H1 (cell line): ENCODE results near the gene DENND1A. TPM values are rescaled to one million over a fixed set of nuclear protein-coding genes. Genes with fewer than 3 reads are reported as not detected.

ENCODE experiments used
- CTCF ChIA-PET: fragments of 300-600 bp; sonication (Branson Sonifier 250); formaldehyde crosslinking; loops from one replicate; lab custom pipeline; 2021; ENCODE audit not compliant: partially characterized antibody; lab: Charles Lee
- POLR2A ChIA-PET: fragments of 300-600 bp; sonication (Branson Sonifier 250); formaldehyde crosslinking; loops from one replicate; lab custom pipeline; 2021; ENCODE audit warnings: inconsistent platforms; ENCODE audit not compliant: partially characterized antibody; lab: Charles Lee
- DNase-seq, 2 experiments: peaks; one replicate each; pipeline versions ENCODE4 v3.0.0 to v3.0.0-alpha.2; 2010 to 2022; ENCODE audit warnings: low spot score in 2 of 2, low read depth in 1 of 2, mixed read lengths in 1 of 2
- FAIRE-seq: peaks from 2 replicates; lab custom pipeline; 2011; peaks lifted over from hg19 to GRCh38; lab: Jason Lieb, UNC
- H2AFZ ChIP-seq: 2 replicates; pipeline ENCODE4 v1.8.1; 2012; ENCODE audit warnings: low read length, inconsistent platforms
- H2AK5ac ChIP-seq: 2 replicates; pipeline ENCODE4 v1.6.1; 2013; ENCODE audit warnings: low read depth, low read length
- H2BK120ac ChIP-seq: replicated peaks from 2 replicates; pipeline ENCODE3; 2013; ENCODE audit warnings: low read depth, low read length, inconsistent platforms
- H2BK12ac ChIP-seq: 2 replicates; pipeline ENCODE4 v1.6.1; 2013; ENCODE audit warnings: low read depth, low read length
- H2BK15ac ChIP-seq: 2 replicates; pipeline ENCODE4 v1.6.1; 2013; ENCODE audit warnings: low read length
- H2BK20ac ChIP-seq: 2 replicates; pipeline ENCODE4 v1.6.1; 2013; ENCODE audit warnings: low read length
- H2BK5ac ChIP-seq: 2 replicates; pipeline ENCODE4 v1.6.1; 2013; ENCODE audit warnings: low read depth, low read length
- H3K14ac ChIP-seq: 2 replicates; pipeline ENCODE4 v1.6.1; 2013; ENCODE audit warnings: inconsistent platforms; ENCODE audit not compliant: insufficient read length
- H3K18ac ChIP-seq: 2 replicates; pipeline ENCODE4 v1.6.1; 2013; ENCODE audit warnings: low read length; ENCODE audit errors: extremely low read depth
- H3K23ac ChIP-seq: 2 replicates; pipeline ENCODE4 v1.6.1; 2013; ENCODE audit warnings: inconsistent platforms; ENCODE audit not compliant: insufficient read length
- H3K23me2 ChIP-seq: 2 replicates; pipeline ENCODE4 v1.6.1; 2013; ENCODE audit warnings: low read depth, low read length
- H3K27ac ChIP-seq: 2 replicates; pipeline ENCODE4 v1.6.1; 2011; ENCODE audit warnings: low read depth, low read length, inconsistent platforms
- H3K27me3 ChIP-seq, 4 experiments: replicated peaks in 1 of 4; 1 replicate in 1 of 4; 2 replicates in 3 of 4; pipeline versions ENCODE4 v1.6.1 to v1.8.1; 2011 to 2013; ENCODE audit warnings: low read length in 3 of 4, mild to moderate bottlenecking in 3 of 4, inconsistent platforms in 2 of 4, mixed read lengths in 2 of 4, moderate library complexity in 1 of 4; ENCODE audit not compliant: control insufficient read depth in 3 of 4, insufficient read depth in 3 of 4; ENCODE audit errors: extremely low read depth in 1 of 4
- H3K36me3 ChIP-seq, 4 experiments: 2 replicates each; pipeline versions ENCODE4 v1.6.1 to v1.8.1; 2011 to 2013; ENCODE audit warnings: mild to moderate bottlenecking in 4 of 4, low read length in 3 of 4, moderate library complexity in 2 of 4, control low read depth in 1 of 4, inconsistent platforms in 1 of 4; ENCODE audit not compliant: insufficient read depth in 4 of 4, control insufficient read depth in 2 of 4
- H3K4ac ChIP-seq: replicated peaks from 2 replicates; pipeline ENCODE3; 2013; ENCODE audit warnings: low read length, low read depth, mixed read lengths, inconsistent platforms; ENCODE audit not compliant: insufficient read length
- H3K4me1 ChIP-seq, 4 experiments: replicated peaks in 1 of 4; 1 replicate in 1 of 4; 2 replicates in 3 of 4; pipeline versions ENCODE4 v1.6.1 to v1.8.1; 2011 to 2013; ENCODE audit warnings: low read length in 3 of 4, inconsistent platforms in 2 of 4, mixed read lengths in 1 of 4; ENCODE audit not compliant: insufficient read depth in 4 of 4, control insufficient read depth in 3 of 4
- H3K4me2 ChIP-seq, 2 experiments: 2 replicates each; pipeline versions ENCODE4 v1.6.1 to v1.8.1; 2011 to 2013; ENCODE audit warnings: low read depth in 2 of 2, low read length in 2 of 2, control low read depth in 1 of 2, inconsistent platforms in 1 of 2, mild to moderate bottlenecking in 1 of 2; ENCODE audit not compliant: insufficient read depth in 1 of 2
- H3K4me3 ChIP-seq, 4 experiments: fragments of 200-600, 300-600 bp in 1 of 4; sonication (generic), shearing (Covaris generic), sonication (Bioruptor Twin) in 1 of 4; 2 replicates each; pipeline versions ENCODE4 v1.5.1 to v1.8.1; 2011 to 2016; ENCODE audit warnings: low read length in 4 of 4, low read depth in 3 of 4, control low read depth in 2 of 4, inconsistent platforms in 2 of 4, mild to moderate bottlenecking in 2 of 4, mixed read lengths in 1 of 4, moderate library complexity in 1 of 4; ENCODE audit not compliant: insufficient read depth in 2 of 4; ENCODE audit errors: extremely low read depth in 1 of 4
- H3K56ac ChIP-seq: replicated peaks from 2 replicates; pipeline ENCODE3; 2013; ENCODE audit warnings: low read depth, mild to moderate bottlenecking, mixed read lengths, low read length, inconsistent platforms; ENCODE audit not compliant: insufficient read length
- H3K79me1 ChIP-seq: 2 replicates; pipeline ENCODE4 v1.6.1; 2013; ENCODE audit warnings: low read depth, low read length, control low read depth
- H3K79me2 ChIP-seq, 2 experiments: 2 replicates each; pipeline versions ENCODE4 v1.6.1 to v1.8.1; 2012 to 2013; ENCODE audit warnings: low read length in 2 of 2, mild to moderate bottlenecking in 2 of 2, inconsistent platforms in 1 of 2; ENCODE audit not compliant: insufficient read depth in 2 of 2, control insufficient read depth in 1 of 2
- H3K9ac ChIP-seq, 4 experiments: replicated peaks in 1 of 4; 1 replicate in 1 of 4; 2 replicates in 3 of 4; pipeline versions ENCODE4 v1.6.1 to v1.8.1; 2011 to 2013; ENCODE audit warnings: low read depth in 3 of 4, low read length in 3 of 4, control low read depth in 2 of 4, mild to moderate bottlenecking in 2 of 4, moderate library complexity in 2 of 4, inconsistent platforms in 1 of 4; ENCODE audit errors: extremely low read depth in 1 of 4
- H3K9me3 ChIP-seq, 2 experiments: 2 replicates each; pipeline versions ENCODE4 v1.6.1 to v1.8.1; 2012 to 2013; ENCODE audit warnings: mild to moderate bottlenecking in 2 of 2, moderate library complexity in 2 of 2, control low read depth in 1 of 2, inconsistent platforms in 1 of 2, low read depth in 1 of 2, low read length in 1 of 2, mixed read lengths in 1 of 2; ENCODE audit not compliant: insufficient read depth in 2 of 2
- H4K20me1 ChIP-seq, 2 experiments: replicated peaks in 1 of 2; 2 replicates each; pipeline versions ENCODE3 to v1.8.1; 2011 to 2013; ENCODE audit warnings: inconsistent platforms in 2 of 2, low read length in 2 of 2, mild to moderate bottlenecking in 1 of 2; ENCODE audit not compliant: insufficient read depth in 2 of 2, control insufficient read depth in 1 of 2
- H4K5ac ChIP-seq: 2 replicates; pipeline ENCODE4 v1.6.1; 2013; ENCODE audit warnings: low read length, low read depth, mixed read lengths, inconsistent platforms; ENCODE audit not compliant: insufficient read length
- H4K8ac ChIP-seq: 2 replicates; pipeline ENCODE4 v1.8.0; 2013; ENCODE audit warnings: mild to moderate bottlenecking, moderate library complexity, low read length, inconsistent platforms; ENCODE audit not compliant: insufficient read depth; ENCODE audit errors: extremely low read depth
- H4K91ac ChIP-seq: replicated peaks from 2 replicates; pipeline ENCODE3; 2013; ENCODE audit warnings: low read length, mixed read lengths, inconsistent platforms; ENCODE audit not compliant: insufficient read length
- CTCF ChIP-seq, 3 experiments: IDR thresholded peaks; 1 replicate in 2 of 3; 2 replicates in 1 of 3; pipeline versions ENCODE4 v1.5.1 to v1.6.1; 2011; ENCODE audit warnings: low read length in 3 of 3, mild to moderate bottlenecking in 3 of 3, inconsistent platforms in 2 of 3, low read depth in 1 of 3, moderate library complexity in 1 of 3; ENCODE audit not compliant: insufficient read depth in 1 of 3; ENCODE audit errors: control extremely low read depth in 1 of 3
- HDAC2 ChIP-seq, 2 experiments: fragments of 300-600 bp in 1 of 2; sonication (generic) in 1 of 2; IDR thresholded peaks; 2 replicates each; pipeline ENCODE4 v1.6.1; 2011 to 2012; ENCODE audit warnings: low read depth in 2 of 2, low read length in 2 of 2, mild to moderate bottlenecking in 2 of 2, moderate library complexity in 2 of 2, borderline replicate concordance in 1 of 2, inconsistent platforms in 1 of 2
- RAD21 ChIP-seq, 2 experiments: IDR thresholded peaks in 1 of 2; conservative IDR thresholded peaks in 1 of 2; 2 replicates each; pipeline ENCODE4 v1.6.1; 2011; ENCODE audit warnings: low read depth in 2 of 2, low read length in 2 of 2, improper control_type of control experiment in 1 of 2, inconsistent platforms in 1 of 2, mild to moderate bottlenecking in 1 of 2, moderate library complexity in 1 of 2
- WGBS, 2 experiments: shearing (Covaris generic) in 1 of 2; methylation state at CpG; one replicate each; pipeline versions ENCODE4 v1.1.6 to v1.1.7; 2013 to 2015; ENCODE audit warnings: low lambda C conversion rate in 2 of 2, mixed read lengths in 2 of 2, inconsistent platforms in 1 of 2, low coverage in 1 of 2, missing lambda C conversion rate in 1 of 2; ENCODE audit not compliant: insufficient replicate concordance in 2 of 2, insufficient coverage in 1 of 2, insufficient read length in 1 of 2; ENCODE audit errors: extremely low coverage in 1 of 2, missing lambda C conversion rate in 1 of 2; 5-methylcytosine and 5-hydroxymethylcytosine counted together
- polyA plus RNA-seq, 7 experiments: library from polyadenylated mRNA; depleted of rRNA in 3 of 7; stranded (reverse) in 5 of 7; unstranded in 2 of 7; fragments of >200 nt in 5 of 7; fragments of 200-250 nt in 2 of 7; gene quantifications; 1 replicate in 5 of 7; 2 replicates in 1 of 7; 4 replicates in 1 of 7; pipeline versions ENCODE4 v1.2.1 to v1.2.3, GENCODE V29; 2011 to 2013; ENCODE audit warnings: missing spikeins in 2 of 7, mixed read lengths in 2 of 7
- total RNA-seq: library from RNA; stranded (reverse); fragmentation: NEBNext Ultra II Directional; extraction: Animal tissue kit (Norgen Biotek cat#: 25700); gene quantifications from 2 replicates; pipeline ENCODE4 v1.2.1, GENCODE V29; 2021

DENND1A gene
- total and polyA plus RNA-seq, 2 of the 8 experiments (the other 6 are each of a cell fraction or from before 2014, with no cell fraction given), result 24.1 to 26.4 TPM

- TF ChIP-seq CTCF (IDR thresholded peaks at IDR 0.05; ENCODE audit: control extremely low read depth in 1 of 3, insufficient read depth in 1 of 3, low read depth in 1 of 3, low read length in 3 of 3) (peak in 2 of 3 experiments; percentile 4 to 15; a peak in 2 of 4 replicates), HDAC2 (IDR thresholded peaks at IDR 0.05; ENCODE audit: borderline replicate concordance in 1 of 2, low read depth in 2 of 2, low read length in 2 of 2) (no peak), RAD21 (IDR thresholded peaks at IDR 0.05 in 1 of 2, conservative IDR thresholded peaks at IDR 0.05 in 1 of 2; ENCODE audit: low read depth in 2 of 2, low read length in 2 of 2) (peak; percentile 33 to 45)
- Histone ChIP-seq H4K5ac (no peak overlapping the region), H2BK15ac (no peak overlapping the region), H4K20me1 (no peaks in the 10 kb centered on the region), H3K4me2 (no peak overlapping the region), H3K9ac (no peak overlapping the region), H3K36me3 (no peaks in the 10 kb centered on the region), H3K23me2 (no peaks in the 10 kb centered on the region), H4K91ac (no peak overlapping the region), H3K27me3 (peaks cover 0 to 1% (median 0%) of the 10 kb centered on the region in 4 experiments; a peak in 3 of 7 replicates), H2BK12ac (peak overlapping the region; percentile 42; the same call in 1 of the 2 replicates), H2AFZ (no peak overlapping the region), H3K27ac (no peak overlapping the region), H2BK20ac (no peak overlapping the region), H3K56ac (no peak overlapping the region), H3K23ac (no peak overlapping the region), H3K14ac (no peak overlapping the region), H2BK5ac (no peak overlapping the region), H3K4me3 (no peak overlapping the region), H3K9me3 (no peaks in the 10 kb centered on the region), H3K79me2 (no peaks in the 10 kb centered on the region), H2AK5ac (no peak overlapping the region), H2BK120ac (no peak overlapping the region), H4K8ac (no peak overlapping the region), H3K4me1 (no peaks in the 10 kb centered on the region), H3K79me1 (no peaks in the 10 kb centered on the region), H3K4ac (no peak overlapping the region), H3K18ac (no peak overlapping the region)
- FAIRE-seq (no peak), DNase-seq (no peak)
- WGBS, 2 experiments, result 75% methylated on average over 6 of the region's 6 CpGs; no CpG with 5 or more reads in 1 of the 2 experiments
- POLR2A ChIA-PET, result no interaction called here
- CTCF ChIA-PET, result interaction anchor here (0.7 to 1.8 kb wide), 26 partner anchors 8 to 559 kb away, joined by 3 to 9 read pairs (median 4); no protein-coding TSS in a partner anchor
Measured at GRCh38 chr9:123960965-123961364, 31.0 kb upstream of the DENND1A start.
